HCT116 (cell line): ENCODE data around the gene BNC2. TPM values are rescaled to one million over a fixed set of nuclear protein-coding genes. Genes with fewer than 3 reads are reported as not detected.

ENCODE experiments used
- ATAC-seq: fragments of 200-7000 bp; cut with Tn5 transposase; 2 replicates; pipeline ENCODE4 v1.9.1; 2020; ENCODE audit warnings: mild to moderate bottlenecking, moderate library complexity
- BruUV-seq: library from RNA; stranded (reverse); fragments of 400-500 nt; replicated peaks from 2 replicates; lab custom pipeline; 2021; lab: Mats Ljungman, UMichigan
- CTCF ChIA-PET: fragments of 300-600 bp; sonication (Branson Sonifier 250); formaldehyde crosslinking; loops from one replicate; lab custom pipeline; 2021; ENCODE audit warnings: antibody characterized with exemption; lab: Charles Lee
- POLR2A ChIA-PET: fragments of 300-600, 350-600 bp; sonication (Branson Sonifier 250); formaldehyde crosslinking; loops from one replicate; lab custom pipeline; 2021; ENCODE audit warnings: antibody characterized with exemption; lab: Charles Lee
- RAD21 ChIA-PET, 2 experiments: fragments of 300-600 bp; sonication (Branson Sonifier 250); formaldehyde crosslinking; loops; one replicate each; lab custom pipeline; 2023; ENCODE audit warnings: low total read pairs in 2 of 2; ENCODE audit not compliant: uncharacterized antibody in 2 of 2, unreplicated experiment in 2 of 2, low non-redundant PET in 1 of 2; lab: Charles Lee
- DNase-seq: peaks from one replicate; pipeline ENCODE4 v3.0.0-alpha.2; 2010; ENCODE audit warnings: low read depth, low spot score
- H2AFZ ChIP-seq: fragments of 200-600 bp; shearing (Covaris generic), sonication (generic); 2 replicates; pipeline ENCODE4 v1.6.1; 2017; ENCODE audit warnings: low read depth, mixed run types, mixed read lengths, antibody characterized with exemption, low read length; ENCODE audit not compliant: poor library complexity, severe bottlenecking
- H3K27ac ChIP-seq: 2 replicates; pipeline ENCODE4 v1.5.1; 2012; ENCODE audit warnings: low read depth, low read length
- H3K27me3 ChIP-seq: fragments of 200-600 bp; sonication (generic); 2 replicates; pipeline ENCODE4 v1.6.1; 2016; ENCODE audit warnings: mixed run types, low read length, mixed read lengths; ENCODE audit not compliant: insufficient read depth
- H3K36me3 ChIP-seq, 2 experiments: fragments of 200-500 bp in 1 of 2; fragments of 200-600 bp in 1 of 2; sonication (Bioruptor generic) in 1 of 2; sonication (generic) in 1 of 2; 2 replicates each; pipeline versions ENCODE4 v1.5.1 to v1.6.1; 2014 to 2016; ENCODE audit warnings: low read length in 2 of 2, inconsistent platforms in 1 of 2, mixed read lengths in 1 of 2, mixed run types in 1 of 2; ENCODE audit not compliant: insufficient read depth in 2 of 2, control insufficient read depth in 1 of 2
- H3K4me1 ChIP-seq, 2 experiments: fragments of 200-600 bp in 1 of 2; sonication (generic) in 1 of 2; 2 replicates each; pipeline versions ENCODE4 v1.5.1 to v1.6.1; 2012 to 2017; ENCODE audit warnings: low read length in 2 of 2, inconsistent platforms in 1 of 2, mild to moderate bottlenecking in 1 of 2, mixed read lengths in 1 of 2, mixed run types in 1 of 2, moderate library complexity in 1 of 2; ENCODE audit not compliant: insufficient read depth in 2 of 2, control insufficient read depth in 1 of 2
- H3K4me2 ChIP-seq: fragments of 200-600 bp; sonication (generic); 2 replicates; pipeline ENCODE4 v1.6.1; 2017; ENCODE audit warnings: mixed run types, low read length, mixed read lengths
- H3K4me3 ChIP-seq, 2 experiments: fragments of 200-600 bp in 1 of 2; sonication (generic) in 1 of 2; replicated peaks in 1 of 2; 2 replicates each; pipeline ENCODE4 v1.5.1; 2011 to 2016; ENCODE audit warnings: low read length in 2 of 2, control low read depth in 1 of 2, low read depth in 1 of 2, mild to moderate bottlenecking in 1 of 2, mixed read lengths in 1 of 2, mixed run types in 1 of 2
- H3K79me2 ChIP-seq: fragments of 200-600 bp; sonication (generic); 2 replicates; pipeline ENCODE4 v1.6.1; 2017; ENCODE audit warnings: mild to moderate bottlenecking, mixed run types, low read length, moderate library complexity, mixed read lengths; ENCODE audit not compliant: insufficient read depth
- H3K9ac ChIP-seq: fragments of 200-600 bp; sonication (generic); 2 replicates; pipeline ENCODE4 v1.6.1; 2016; ENCODE audit warnings: low read length, mixed read lengths
- H3K9me2 ChIP-seq: fragments of 200-600 bp; sonication (generic), shearing (Covaris generic); 2 replicates; pipeline ENCODE4 v1.6.1; 2017; ENCODE audit warnings: mixed run types, mild to moderate bottlenecking, moderate library complexity; ENCODE audit not compliant: insufficient read depth
- H3K9me3 ChIP-seq, 2 experiments: fragments of 200-500 bp in 1 of 2; fragments of 200-600 bp in 1 of 2; sonication (Bioruptor generic) in 1 of 2; sonication (generic) in 1 of 2; 2 replicates each; pipeline ENCODE4 v1.6.1; 2014 to 2017; ENCODE audit warnings: low read length in 2 of 2, mixed read lengths in 2 of 2, inconsistent platforms in 1 of 2, low read depth in 1 of 2, mild to moderate bottlenecking in 1 of 2, mixed run types in 1 of 2, moderate library complexity in 1 of 2; ENCODE audit not compliant: control insufficient read depth in 1 of 2, insufficient read depth in 1 of 2
- H4K20me1 ChIP-seq: fragments of 200-600 bp; sonication (generic), shearing (Covaris generic); 2 replicates; pipeline ENCODE4 v1.6.1; 2017; ENCODE audit warnings: mixed run types, mild to moderate bottlenecking, moderate library complexity; ENCODE audit not compliant: insufficient read depth
- EZH2 ChIP-seq: fragments of 200-600 bp; sonication (generic); IDR thresholded peaks from 2 replicates; pipeline ENCODE4 v1.6.1; 2017; ENCODE audit warnings: antibody characterized with exemption, mixed run types
- EZH2phosphoT487 ChIP-seq: fragments of 200-600 bp; IDR thresholded peaks from 2 replicates; pipeline ENCODE4 v1.6.1; 2018; ENCODE audit warnings: antibody characterized with exemption, borderline replicate concordance
- JUND ChIP-seq: IDR thresholded peaks from 2 replicates; pipeline ENCODE4 v1.6.1; 2012
- MAX ChIP-seq: IDR thresholded peaks from 2 replicates; pipeline ENCODE4 v1.6.1; 2012
- POLR2AphosphoS5 ChIP-seq: IDR thresholded peaks from 2 replicates; pipeline ENCODE4 v1.6.1; 2011; ENCODE audit warnings: mild to moderate bottlenecking, low read depth, low read length, moderate library complexity
- REST ChIP-seq: IDR thresholded peaks from 2 replicates; pipeline ENCODE4 v1.6.1; 2012; ENCODE audit warnings: low read depth
- ZBTB33 ChIP-seq: IDR thresholded peaks from 2 replicates; pipeline ENCODE4 v1.6.1; 2011; ENCODE audit warnings: mild to moderate bottlenecking, low read length, moderate library complexity; ENCODE audit not compliant: insufficient replicate concordance; ENCODE audit errors: extremely low read depth
- ZFX ChIP-seq: fragments of 450-650 bp; IDR thresholded peaks from 2 replicates; pipeline ENCODE4 v1.6.1; 2017
- intact Hi-C: fragments of 100-400 bp; cut with micrococcal nuclease; formaldehyde crosslinking; loops from 2 replicates; pipeline ENCODE4 v1.10.0; 2022
- total RNA-seq: library from RNA; stranded (reverse); gene quantifications from one replicate; pipeline ENCODE4 v1.2.1, GENCODE V29; 2021; ENCODE audit not compliant: unreplicated experiment

The BNC2 gene
- total RNA-seq, 1 experiment from 2014 or later: 0.37 TPM

- Histone ChIP-seq H4K20me1 (no peaks in the 10 kb centered on the region), H3K9ac (no peak overlapping the region), H3K9me2 (no peaks in the 10 kb centered on the region), H3K4me1 (peaks cover 0 to 3% of the 10 kb centered on the region in 2 experiments; a peak in 1 of 4 replicates), H3K4me2 (no peak overlapping the region), H3K79me2 (no peaks in the 10 kb centered on the region), H3K36me3 (no peaks in the 10 kb centered on the region), H3K4me3 (no peak overlapping the region), H3K27ac (no peak overlapping the region), H3K27me3 (no peaks in the 10 kb centered on the region), H2AFZ (no peak overlapping the region), H3K9me3 (peaks cover 0 to 4% of the 10 kb centered on the region in 2 experiments; a peak in 1 of 4 replicates)
- TF ChIP-seq ZBTB33 (no peak), MAX (no peak)
- ChIA-PET POLR2A (no interaction called here), RAD21 (no interaction called here), CTCF (no interaction called here)
- no TSS peak for BruUV-seq
- ATAC-seq (no peak), DNase-seq (no peak)
- intact Hi-C loops: no loop called here
Measured at GRCh38 chr9:16398691-16399090, 471.8 kb downstream of the BNC2 start.

- Histone ChIP-seq H3K79me2 (no peaks in the 10 kb centered on the region), H3K4me3 (no peak overlapping the region), H3K27me3 (no peaks in the 10 kb centered on the region), H3K36me3 (no peaks in the 10 kb centered on the region), H3K27ac (no peak overlapping the region), H3K9me2 (no peaks in the 10 kb centered on the region), H3K9ac (no peak overlapping the region), H3K4me2 (no peak overlapping the region), H3K4me1 (peaks cover 0 to 3% of the 10 kb centered on the region in 2 experiments; a peak in 1 of 4 replicates), H3K9me3 (peaks cover 0 to 4% of the 10 kb centered on the region in 2 experiments; a peak in 1 of 4 replicates), H2AFZ (no peak overlapping the region), H4K20me1 (no peaks in the 10 kb centered on the region)
- TF ChIP-seq JUND (no peak), ZFX (no peak), REST (no peak), EZH2 (no peak), EZH2phosphoT487 (no peak), POLR2AphosphoS5 (no peak)
- ATAC-seq (no peak), DNase-seq (no peak)
- POLR2A ChIA-PET: no interaction called here
- CTCF ChIA-PET: no interaction called here
- BruUV-seq: no TSS peak
- intact Hi-C loops: no loop called here
- RAD21 ChIA-PET: no interaction called here
Measured at GRCh38 chr9:16396389-16396788, 474.1 kb downstream of the BNC2 start.
